HG03103 (cell line): ENCODE data around the gene AHCTF1.
"Not testable (repeated sequence)": the region's sequence is repeated elsewhere in the genome, so short reads cannot be mapped to it uniquely, and the experiment has no call there.

Experiments used
- ATAC-seq: cut with Tn5 transposase; IDR thresholded peaks from one replicate; pipeline ENCODE4 v1.9.1; 2021; ENCODE audit warnings: low read depth; ENCODE audit not compliant: unreplicated experiment

The AHCTF1 gene

GRCh38 chr1:246921481-246921880 is 10.3 kb downstream of the AHCTF1 start:
- no peak for ATAC-seq

GRCh38 chr1:246919902-246920301 is 11.8 kb downstream of the AHCTF1 start:
- no peak for ATAC-seq

- not testable (repeated sequence) for ATAC-seq
These were observed 15.5 kb downstream of the AHCTF1 start for GRCh38 chr1:246916026-246916923.

- no peak for ATAC-seq
These were observed 24.3 kb downstream of the AHCTF1 start for GRCh38 chr1:246907472-246907871.

- ATAC-seq: no peak
These were observed 24.9 kb downstream of the AHCTF1 start for GRCh38 chr1:246906833-246907232.

- ATAC-seq: no peak
These were observed 29.9 kb downstream of the AHCTF1 start for GRCh38 chr1:246901874-246902273.

GRCh38 chr1:246897302-246897701 is 34.4 kb downstream of the AHCTF1 start:
- ATAC-seq: no peak

- ATAC-seq: no peak
These were observed 38.4 kb downstream of the AHCTF1 start for GRCh38 chr1:246893191-246893939.

- no peak for ATAC-seq
These were observed 40.6 kb downstream of the AHCTF1 start for GRCh38 chr1:246891105-246891504.

GRCh38 chr1:246888522-246888921 is 43.2 kb downstream of the AHCTF1 start:
- no peak for ATAC-seq

GRCh38 chr1:246885389-246885788 is 46.4 kb downstream of the AHCTF1 start:
- ATAC-seq: not testable (repeated sequence)

GRCh38 chr1:246878551-246878950 is 53.2 kb downstream of the AHCTF1 start:
- ATAC-seq: no peak

- ATAC-seq: no peak
These were observed 55.3 kb downstream of the AHCTF1 start for GRCh38 chr1:246876431-246876830.

- peak; percentile 86 for ATAC-seq
These were observed 56.4 kb downstream of the AHCTF1 start for GRCh38 chr1:246875041-246876026.

GRCh38 chr1:246865921-246866320 is 65.8 kb downstream of the AHCTF1 start:
- no peak for ATAC-seq

GRCh38 chr1:246863791-246864190 is 68.0 kb downstream of the AHCTF1 start:
- ATAC-seq: not testable (repeated sequence)

GRCh38 chr1:246860401-246860800 is 71.3 kb downstream of the AHCTF1 start:
- ATAC-seq: no peak

GRCh38 chr1:246856371-246856770 is 75.4 kb downstream of the AHCTF1 start:
- ATAC-seq: no peak

- not testable (repeated sequence) for ATAC-seq
These were observed 81.1 kb downstream of the AHCTF1 start for GRCh38 chr1:246850640-246851039.

GRCh38 chr1:246843876-246844275 is 87.9 kb downstream of the AHCTF1 start:
- no peak for ATAC-seq
